ENCODE measurements around the gene DROSHA. TPM values are rescaled to one million over a fixed set of nuclear protein-coding genes. Genes with fewer than 3 reads are reported as not detected.

The DROSHA gene
- total and polyA plus RNA-seq, 4 donors = 75.8 to 84.3 (median 82.1) TPM

DNA sequence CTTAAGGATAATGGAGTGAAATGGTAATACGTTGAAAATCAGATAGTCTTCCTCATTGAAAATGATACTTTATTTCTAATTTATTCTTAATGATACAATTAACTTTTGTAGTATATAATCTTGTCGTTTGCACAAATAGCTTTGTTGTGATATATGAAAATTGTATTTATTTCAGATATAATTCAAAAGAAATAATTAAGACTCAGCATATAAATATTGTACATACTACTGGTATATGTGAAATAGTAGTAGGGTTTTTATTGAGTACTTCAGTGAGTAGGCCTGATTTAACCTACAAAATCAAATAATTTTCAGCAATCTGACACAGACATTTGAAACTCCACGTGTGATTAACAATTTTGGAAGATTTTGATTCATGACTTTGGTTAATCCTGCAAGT is 5.0 kb upstream of the DROSHA start:
- WGBS (ENCODE audit: insufficient coverage) = 100% methylated on average over 1 of the region's 3 CpGs
- no peak overlapping the region for H3K4me3 ChIP-seq (ENCODE audit: low read depth, low read length)
- H3K36me3 ChIP-seq (ENCODE audit: control insufficient read depth, insufficient read depth, low read length) = peaks cover 8% of the 10 kb centered on the region
- no peak overlapping the region for H3K27ac ChIP-seq (ENCODE audit: low read depth, low read length)
- no peak for DNase-seq (ENCODE audit: low read depth in 4 of 6, low spot score in 6 of 6)
- no peaks in the 10 kb centered on the region for H3K27me3 ChIP-seq (ENCODE audit: control insufficient read depth, insufficient read depth, low read length)
- H3K9me3 ChIP-seq (ENCODE audit: control insufficient read depth, insufficient read depth, low read length) = no peaks in the 10 kb centered on the region
- peaks cover 11% of the 10 kb centered on the region for H3K4me1 ChIP-seq (ENCODE audit: control insufficient read depth, insufficient read depth, low read length)

- peaks cover under 1% of the 10 kb centered on the region for H3K36me3 ChIP-seq (ENCODE audit: control insufficient read depth, insufficient read depth, low read length)
- WGBS (ENCODE audit: insufficient coverage) = no CpG with 5 or more reads among the region's 1 CpG
- H3K27ac ChIP-seq (ENCODE audit: low read depth, low read length) = no peak overlapping the region
- H3K4me1 ChIP-seq (ENCODE audit: control insufficient read depth, insufficient read depth, low read length) = peaks cover 19% of the 10 kb centered on the region
- DNase-seq (ENCODE audit: low read depth in 4 of 6, low spot score in 6 of 6) = no peak
- H3K9me3 ChIP-seq (ENCODE audit: control insufficient read depth, insufficient read depth, low read length) = no peaks in the 10 kb centered on the region
- no peak overlapping the region for H3K4me3 ChIP-seq (ENCODE audit: low read depth, low read length)
- H3K27me3 ChIP-seq (ENCODE audit: control insufficient read depth, insufficient read depth, low read length) = no peaks in the 10 kb centered on the region
These were observed 2.7 kb upstream of the DROSHA start for GRCh38 chr5:31534527-31535046.

GRCh38 chr5:31531543-31531887 is 378 bp downstream of the DROSHA start:
- H3K4me1 ChIP-seq (ENCODE audit: control insufficient read depth, insufficient read depth, low read length) = peaks cover 19% of the 10 kb centered on the region
- under 1% methylated on average over 12 of the region's 13 CpGs for WGBS (ENCODE audit: insufficient coverage)
- no peaks in the 10 kb centered on the region for H3K27me3 ChIP-seq (ENCODE audit: control insufficient read depth, insufficient read depth, low read length)
- DNase-seq (ENCODE audit: low read depth in 4 of 6, low spot score in 6 of 6) = peak in 3 of 6 donors; percentile 2 to 26 (median 14)
- peaks cover 24% of the 10 kb centered on the region for H3K36me3 ChIP-seq (ENCODE audit: control insufficient read depth, insufficient read depth, low read length)
- H3K4me3 ChIP-seq (ENCODE audit: low read depth, low read length) = peak overlapping the region; percentile 84
- no peaks in the 10 kb centered on the region for H3K9me3 ChIP-seq (ENCODE audit: control insufficient read depth, insufficient read depth, low read length)
- H3K27ac ChIP-seq (ENCODE audit: low read depth, low read length) = peak overlapping the region; percentile 45

- WGBS (ENCODE audit: insufficient coverage) = 92% methylated on average over 4 of the region's 9 CpGs
- H3K9me3 ChIP-seq (ENCODE audit: control insufficient read depth, insufficient read depth, low read length) = no peaks in the 10 kb centered on the region
- no peaks in the 10 kb centered on the region for H3K27me3 ChIP-seq (ENCODE audit: control insufficient read depth, insufficient read depth, low read length)
- H3K27ac ChIP-seq (ENCODE audit: low read depth, low read length) = no peak overlapping the region
- no peak for DNase-seq (ENCODE audit: low read depth in 4 of 6, low spot score in 6 of 6)
- H3K4me1 ChIP-seq (ENCODE audit: control insufficient read depth, insufficient read depth, low read length) = peaks cover 19% of the 10 kb centered on the region
- H3K4me3 ChIP-seq (ENCODE audit: low read depth, low read length) = peak overlapping the region; percentile 84
- H3K36me3 ChIP-seq (ENCODE audit: control insufficient read depth, insufficient read depth, low read length) = peaks cover 31% of the 10 kb centered on the region
These were observed 1.2 kb downstream of the DROSHA start for GRCh38 chr5:31530541-31531265.

GRCh38 chr5:31523041-31523440 is 8.9 kb downstream of the DROSHA start:
- Histone ChIP-seq H3K27me3 (ENCODE audit: control insufficient read depth, insufficient read depth, low read length) (no peaks in the 10 kb centered on the region), H3K4me3 (ENCODE audit: low read depth, low read length) (no peak overlapping the region), H3K9me3 (ENCODE audit: control insufficient read depth, insufficient read depth, low read length) (no peaks in the 10 kb centered on the region), H3K27ac (ENCODE audit: low read depth, low read length) (no peak overlapping the region), H3K36me3 (ENCODE audit: control insufficient read depth, insufficient read depth, low read length) (peaks cover 28% of the 10 kb centered on the region), H3K4me1 (ENCODE audit: control insufficient read depth, insufficient read depth, low read length) (no peaks in the 10 kb centered on the region)
- no peak for DNase-seq (ENCODE audit: low read depth in 4 of 6, low spot score in 6 of 6)
- WGBS (ENCODE audit: insufficient coverage) = no CpG with 5 or more reads among the region's 4 CpGs

DNA sequence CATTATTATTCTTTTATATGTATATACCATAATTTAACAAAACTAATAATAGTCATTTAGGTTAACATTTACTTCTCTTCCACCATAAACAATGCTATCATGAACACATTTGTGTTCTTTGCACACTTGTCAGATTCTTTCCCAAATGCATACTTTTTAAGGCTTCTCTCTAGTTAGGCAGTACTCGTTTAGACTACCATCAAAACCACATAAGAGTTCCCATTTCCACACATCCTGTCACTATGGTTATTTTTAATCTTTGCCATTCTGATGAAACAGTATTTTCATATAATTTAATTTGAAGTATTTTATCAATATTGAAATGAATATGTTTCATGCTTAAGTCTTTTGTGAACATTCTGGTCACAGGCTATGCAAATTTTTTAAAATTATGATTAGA is 15.1 kb downstream of the DROSHA start:
- Histone ChIP-seq H3K27ac (ENCODE audit: low read depth, low read length) (no peak overlapping the region), H3K36me3 (ENCODE audit: control insufficient read depth, insufficient read depth, low read length) (peaks cover 25% of the 10 kb centered on the region), H3K4me3 (ENCODE audit: low read depth, low read length) (no peak overlapping the region), H3K9me3 (ENCODE audit: control insufficient read depth, insufficient read depth, low read length) (no peaks in the 10 kb centered on the region), H3K4me1 (ENCODE audit: control insufficient read depth, insufficient read depth, low read length) (no peaks in the 10 kb centered on the region), H3K27me3 (ENCODE audit: control insufficient read depth, insufficient read depth, low read length) (no peaks in the 10 kb centered on the region)
- no peak for DNase-seq (ENCODE audit: low read depth in 4 of 6, low spot score in 6 of 6)
- WGBS (ENCODE audit: insufficient coverage) = no CpG with 5 or more reads among the region's 1 CpG

DNA sequence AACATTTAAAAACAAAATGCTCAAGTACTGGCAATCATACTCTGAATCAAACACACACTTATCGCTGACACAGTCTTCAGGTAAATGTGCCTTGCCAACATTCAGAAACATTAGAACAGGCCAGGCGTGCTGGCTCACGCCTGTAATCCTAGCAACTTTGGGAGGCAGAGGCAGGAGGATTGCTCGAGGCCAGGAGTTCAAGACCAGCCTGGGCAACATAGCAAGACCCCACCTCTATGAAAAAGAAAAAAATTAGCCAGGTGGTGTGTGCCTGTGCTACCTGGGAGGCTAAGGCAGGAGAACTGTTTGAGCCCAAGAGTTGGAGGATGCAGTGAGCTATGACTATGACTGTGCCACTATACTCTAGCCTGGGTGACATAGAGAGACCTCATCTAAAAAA is 20.6 kb downstream of the DROSHA start:
- H3K4me1 ChIP-seq (ENCODE audit: control insufficient read depth, insufficient read depth, low read length) = no peaks in the 10 kb centered on the region
- peaks cover 64% of the 10 kb centered on the region for H3K36me3 ChIP-seq (ENCODE audit: control insufficient read depth, insufficient read depth, low read length)
- no peaks in the 10 kb centered on the region for H3K9me3 ChIP-seq (ENCODE audit: control insufficient read depth, insufficient read depth, low read length)
- 95% methylated on average over 3 of the region's 4 CpGs for WGBS (ENCODE audit: insufficient coverage)
- DNase-seq (ENCODE audit: low read depth in 4 of 6, low spot score in 6 of 6) = no peak
- H3K27ac ChIP-seq (ENCODE audit: low read depth, low read length) = no peak overlapping the region
- no peak overlapping the region for H3K4me3 ChIP-seq (ENCODE audit: low read depth, low read length)
- no peaks in the 10 kb centered on the region for H3K27me3 ChIP-seq (ENCODE audit: control insufficient read depth, insufficient read depth, low read length)

DNA sequence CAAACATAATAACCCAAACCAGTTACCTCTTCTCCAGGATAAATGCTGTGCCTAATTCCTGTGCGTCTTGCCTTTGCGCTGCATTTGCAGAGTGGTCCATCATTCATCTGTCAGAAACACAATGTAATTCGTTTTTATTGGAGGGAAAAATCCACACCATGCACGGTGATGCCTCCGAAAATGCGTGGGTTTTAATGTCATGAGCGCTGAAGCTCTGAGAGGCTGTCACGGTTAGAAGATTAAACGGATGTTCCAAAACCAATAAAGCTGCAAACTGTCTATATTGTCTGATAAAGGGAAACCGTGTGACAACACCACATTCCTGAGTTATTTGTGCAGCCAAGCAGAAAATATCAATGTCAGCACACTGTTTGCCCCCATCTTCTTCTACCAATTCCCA is 27.4 kb downstream of the DROSHA start:
- H3K27ac ChIP-seq (ENCODE audit: low read depth, low read length) = no peak overlapping the region
- DNase-seq (ENCODE audit: low read depth in 4 of 6, low spot score in 6 of 6) = peak in 1 of 6 donors; percentile 53
- 70% methylated on average over 6 of the region's 10 CpGs for WGBS (ENCODE audit: insufficient coverage)

GRCh38 chr5:31502506-31502905 is 29.4 kb downstream of the DROSHA start:
- 95% methylated on average over 3 of the region's 4 CpGs for WGBS (ENCODE audit: insufficient coverage)
- no peaks in the 10 kb centered on the region for H3K27me3 ChIP-seq (ENCODE audit: control insufficient read depth, insufficient read depth, low read length)
- no peaks in the 10 kb centered on the region for H3K4me1 ChIP-seq (ENCODE audit: control insufficient read depth, insufficient read depth, low read length)
- H3K36me3 ChIP-seq (ENCODE audit: control insufficient read depth, insufficient read depth, low read length) = peaks cover 62% of the 10 kb centered on the region
- H3K27ac ChIP-seq (ENCODE audit: low read depth, low read length) = no peak overlapping the region
- H3K4me3 ChIP-seq (ENCODE audit: low read depth, low read length) = no peak overlapping the region
- H3K9me3 ChIP-seq (ENCODE audit: control insufficient read depth, insufficient read depth, low read length) = no peaks in the 10 kb centered on the region
- peak in 1 of 6 donors; percentile 6 for DNase-seq (ENCODE audit: low read depth in 4 of 6, low spot score in 6 of 6)

More for the DNA sequence above, 27.4 kb downstream of the DROSHA start:
- Histone ChIP-seq H3K9me3 (ENCODE audit: control insufficient read depth, insufficient read depth, low read length) (no peaks in the 10 kb centered on the region), H3K4me3 (ENCODE audit: low read depth, low read length) (no peak overlapping the region), H3K27me3 (ENCODE audit: control insufficient read depth, insufficient read depth, low read length) (no peaks in the 10 kb centered on the region), H3K36me3 (ENCODE audit: control insufficient read depth, insufficient read depth, low read length) (peaks cover 61% of the 10 kb centered on the region), H3K4me1 (ENCODE audit: control insufficient read depth, insufficient read depth, low read length) (no peaks in the 10 kb centered on the region)

DNA sequence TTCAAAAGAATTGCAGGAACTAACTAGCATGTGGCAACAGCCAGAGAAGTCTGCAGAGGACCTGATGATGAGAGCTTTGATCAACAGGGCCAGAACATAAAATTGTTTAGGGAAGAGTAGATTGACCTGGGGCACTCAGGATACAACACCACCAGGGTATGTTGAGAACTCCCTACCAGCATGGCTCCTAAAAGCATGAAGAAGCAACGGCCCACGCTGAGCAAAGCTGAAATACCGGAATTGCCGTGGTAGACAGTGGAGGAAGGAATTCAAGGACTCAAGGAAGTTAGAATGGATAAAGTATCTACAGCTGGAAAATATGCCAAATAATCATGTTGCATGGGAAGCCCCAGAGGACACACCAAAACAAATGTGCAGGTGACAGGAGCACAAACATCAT is 31.6 kb downstream of the DROSHA start:
- H3K27ac ChIP-seq (ENCODE audit: low read depth, low read length) = no peak overlapping the region
- H3K4me3 ChIP-seq (ENCODE audit: low read depth, low read length) = no peak overlapping the region
- no peak for DNase-seq (ENCODE audit: low read depth in 4 of 6, low spot score in 6 of 6)
- WGBS (ENCODE audit: insufficient coverage) = 75% methylated on average over 2 of the region's 4 CpGs
- peaks cover 70% of the 10 kb centered on the region for H3K36me3 ChIP-seq (ENCODE audit: control insufficient read depth, insufficient read depth, low read length)
- no peaks in the 10 kb centered on the region for H3K27me3 ChIP-seq (ENCODE audit: control insufficient read depth, insufficient read depth, low read length)
- H3K9me3 ChIP-seq (ENCODE audit: control insufficient read depth, insufficient read depth, low read length) = no peaks in the 10 kb centered on the region
- H3K4me1 ChIP-seq (ENCODE audit: control insufficient read depth, insufficient read depth, low read length) = no peaks in the 10 kb centered on the region

Data from spinal cord (tissue), 10 donors.